AG04450 (cell line): ENCODE measurements around the gene BIRC6. TPM values are rescaled to one million over a fixed set of nuclear protein-coding genes. Genes with fewer than 3 reads are reported as not detected.
"Not testable (repeated sequence)": the region's sequence is repeated elsewhere in the genome, so short reads cannot be mapped to it uniquely, and the experiment has no call there.

Experiments used
- CTCF ChIA-PET: fragments of 300-600, 350-600 bp; formaldehyde crosslinking; extraction: SDS; loops from one replicate; lab custom pipeline; 2022; ENCODE audit warnings: antibody characterized with exemption, inconsistent platforms; lab: Charles Lee
- POLR2A ChIA-PET: fragments of 350-600 bp; formaldehyde crosslinking; extraction: SDS; loops from one replicate; lab custom pipeline; 2021; ENCODE audit warnings: antibody characterized with exemption, inconsistent platforms; lab: Yijun Ruan, JAX
- DNase-seq: peaks from one replicate; pipeline ENCODE4 v3.0.0-alpha.2; 2011; ENCODE audit warnings: low read depth, low spot score
- H3K27ac ChIP-seq: one replicate; pipeline ENCODE4 v1.5.1; 2012; ENCODE audit warnings: low read depth, low read length, control low read depth
- H3K27me3 ChIP-seq: one replicate; pipeline ENCODE4 v1.6.0; 2012; ENCODE audit warnings: low read length; ENCODE audit not compliant: control insufficient read depth, insufficient read depth
- H3K4me3 ChIP-seq: 2 replicates; pipeline ENCODE4 v1.5.1; 2011; ENCODE audit warnings: mild to moderate bottlenecking, low read depth, low read length, control low read depth
- H3K9me3 ChIP-seq: 2 replicates; pipeline ENCODE4 v1.5.1; 2012; ENCODE audit warnings: low read length; ENCODE audit not compliant: control insufficient read depth, insufficient read depth
- polyA plus RNA-seq: library from polyadenylated mRNA; depleted of rRNA; stranded (reverse); fragments of >200 nt; gene quantifications from 2 replicates; pipeline ENCODE4 v1.2.3, GENCODE V29; 2011
- TF ChIP-seq, protein P1 (sequence below): IDR thresholded peaks from 2 replicates; pipeline ENCODE4 v1.5.1; 2011; ENCODE audit warnings: low read depth, low read length, control low read depth, inconsistent platforms

Gene BIRC6
- polyA plus RNA-seq, 1 experiment, result 86.3 TPM

DNA sequence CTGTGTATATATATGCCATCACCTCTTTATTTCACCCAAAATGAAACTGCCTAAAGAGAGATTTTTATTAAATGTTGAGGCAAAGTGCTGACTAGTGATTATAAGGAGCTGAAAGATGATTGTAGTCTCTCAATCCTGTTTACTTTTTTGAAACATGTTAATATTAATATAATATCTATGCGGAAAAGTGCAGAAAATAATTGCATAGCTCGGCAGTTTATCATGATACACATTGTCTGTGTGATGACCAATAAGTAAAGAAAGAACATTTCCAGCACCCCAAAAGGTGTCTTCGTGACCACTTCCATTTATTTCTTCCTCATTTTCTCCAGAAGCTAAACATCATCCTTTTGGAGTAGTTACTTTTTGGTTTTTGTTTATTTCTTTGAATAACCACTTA is 99.0 kb downstream of the BIRC6 start:
- no peak for DNase-seq
- no peaks in the 10 kb centered on the region for H3K27me3 ChIP-seq
- no peak overlapping the region for H3K4me3 ChIP-seq
- TF ChIP-seq, protein P1, sequence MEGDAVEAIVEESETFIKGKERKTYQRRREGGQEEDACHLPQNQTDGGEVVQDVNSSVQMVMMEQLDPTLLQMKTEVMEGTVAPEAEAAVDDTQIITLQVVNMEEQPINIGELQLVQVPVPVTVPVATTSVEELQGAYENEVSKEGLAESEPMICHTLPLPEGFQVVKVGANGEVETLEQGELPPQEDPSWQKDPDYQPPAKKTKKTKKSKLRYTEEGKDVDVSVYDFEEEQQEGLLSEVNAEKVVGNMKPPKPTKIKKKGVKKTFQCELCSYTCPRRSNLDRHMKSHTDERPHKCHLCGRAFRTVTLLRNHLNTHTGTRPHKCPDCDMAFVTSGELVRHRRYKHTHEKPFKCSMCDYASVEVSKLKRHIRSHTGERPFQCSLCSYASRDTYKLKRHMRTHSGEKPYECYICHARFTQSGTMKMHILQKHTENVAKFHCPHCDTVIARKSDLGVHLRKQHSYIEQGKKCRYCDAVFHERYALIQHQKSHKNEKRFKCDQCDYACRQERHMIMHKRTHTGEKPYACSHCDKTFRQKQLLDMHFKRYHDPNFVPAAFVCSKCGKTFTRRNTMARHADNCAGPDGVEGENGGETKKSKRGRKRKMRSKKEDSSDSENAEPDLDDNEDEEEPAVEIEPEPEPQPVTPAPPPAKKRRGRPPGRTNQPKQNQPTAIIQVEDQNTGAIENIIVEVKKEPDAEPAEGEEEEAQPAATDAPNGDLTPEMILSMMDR, result no peak
- H3K27ac ChIP-seq, result no peak overlapping the region
- CTCF ChIA-PET, result no interaction called here
- POLR2A ChIA-PET, result no interaction called here
- H3K9me3 ChIP-seq, result no peaks in the 10 kb centered on the region

GRCh38 chr2:32456808-32457207 is 100.0 kb downstream of the BIRC6 start:
- Histone ChIP-seq H3K4me3 (no peak overlapping the region), H3K27me3 (no peaks in the 10 kb centered on the region), H3K9me3 (no peaks in the 10 kb centered on the region), H3K27ac (no peak overlapping the region)
- no peak for DNase-seq
- TF ChIP-seq, protein P1, result no peak
- POLR2A ChIA-PET, result no interaction called here
- CTCF ChIA-PET, result no interaction called here

- no peak for DNase-seq
- no peaks in the 10 kb centered on the region for H3K9me3 ChIP-seq
- H3K27ac ChIP-seq, result no peak overlapping the region
- no peak overlapping the region for H3K4me3 ChIP-seq
- H3K27me3 ChIP-seq, result no peaks in the 10 kb centered on the region
- TF ChIP-seq, protein P1, result no peak
- CTCF ChIA-PET, result interaction anchor here (0.5 kb wide), 1 partner anchor 85 kb away, joined by 3 read pairs; no protein-coding TSS in a partner anchor
- POLR2A ChIA-PET, result no interaction called here
These were observed 101.0 kb downstream of the BIRC6 start for GRCh38 chr2:32457814-32458213.

DNA sequence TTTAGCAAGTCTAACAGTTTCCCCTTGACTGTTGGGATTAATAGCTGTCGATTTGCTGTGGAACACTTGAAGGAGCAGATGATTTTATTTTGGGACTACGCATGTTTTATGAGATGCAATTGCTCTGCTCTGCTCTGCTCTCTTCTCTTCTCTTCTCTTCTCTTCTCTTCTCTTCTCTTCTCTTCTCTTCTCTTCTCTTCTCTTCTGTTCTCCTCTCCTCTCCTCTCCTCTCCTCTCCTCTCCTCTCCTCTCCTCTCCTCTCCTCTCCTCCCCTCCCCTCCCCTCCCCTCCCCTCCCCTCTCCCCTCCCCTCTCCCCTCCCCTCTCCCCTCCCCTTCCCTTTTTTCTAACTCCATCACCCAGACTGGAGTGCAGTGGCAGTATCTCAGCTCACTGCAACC is 104.0 kb downstream of the BIRC6 start:
- H3K27ac ChIP-seq, H3K9me3 ChIP-seq, H3K4me3 ChIP-seq, POLR2A ChIA-PET, CTCF ChIA-PET, H3K27me3 ChIP-seq, DNase-seq: not testable (repeated sequence)

GRCh38 chr2:32463110-32463509 is 106.3 kb downstream of the BIRC6 start:
- ChIA-PET CTCF (no interaction called here), POLR2A (no interaction called here)
- Histone ChIP-seq H3K27ac (no peak overlapping the region), H3K9me3 (no peaks in the 10 kb centered on the region), H3K4me3 (no peak overlapping the region), H3K27me3 (no peaks in the 10 kb centered on the region)
- TF ChIP-seq, protein P1, result no peak
- DNase-seq, result no peak

DNA sequence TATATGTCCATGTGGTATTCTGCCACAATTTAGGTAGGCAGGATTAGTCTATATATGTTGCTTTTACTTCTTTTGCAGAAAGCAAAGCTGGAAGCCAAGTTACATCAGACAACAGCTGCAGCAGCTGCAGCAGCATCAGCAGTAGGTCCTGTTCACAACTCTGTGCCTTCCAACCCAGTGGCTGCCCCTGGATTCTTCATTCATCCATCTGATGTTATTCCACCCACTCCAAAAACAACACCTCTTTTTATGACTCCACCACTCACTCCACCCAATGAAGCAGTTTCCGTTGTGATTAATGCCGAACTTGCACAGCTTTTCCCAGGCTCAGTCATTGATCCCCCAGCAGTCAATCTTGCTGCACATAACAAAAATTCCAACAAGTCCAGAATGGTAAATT is 107.6 kb downstream of the BIRC6 start:
- Histone ChIP-seq H3K4me3 (no peak overlapping the region), H3K9me3 (no peaks in the 10 kb centered on the region), H3K27me3 (no peaks in the 10 kb centered on the region), H3K27ac (no peak overlapping the region)
- TF ChIP-seq, protein P1, result no peak
- CTCF ChIA-PET, result no interaction called here
- DNase-seq, result no peak
- POLR2A ChIA-PET, result no interaction called here
